GM12878 (cell line): Measurements from ENCODE around the gene THSD4. TPM values are rescaled to one million over a fixed set of nuclear protein-coding genes. Genes with fewer than 3 reads are reported as not detected.

Source experiments
- ATAC-seq: fragments of 200-7000 bp; cut with Tn5 transposase; 3 replicates; pipeline ENCODE4 v1.9.1; 2020; ENCODE audit warnings: mild to moderate bottlenecking, moderate library complexity
- BruUV-seq: library from RNA; stranded (reverse); fragments of 400-500 nt; replicated peaks from 2 replicates; lab custom pipeline; 2021; lab: Mats Ljungman, UMichigan
- CTCF ChIA-PET: fragments of 300-600 bp; sonication (Branson Sonifier 250); formaldehyde crosslinking; extraction: SDS; loops from one replicate; lab custom pipeline; 2021; ENCODE audit warnings: inconsistent platforms; lab: Yijun Ruan, JAX
- POLR2A ChIA-PET: fragments of 350-600 bp; formaldehyde crosslinking; extraction: SDS; loops from one replicate; lab custom pipeline; 2021; ENCODE audit warnings: inconsistent platforms; lab: Charles Lee
- RAD21 ChIA-PET: fragments of 300-600 bp; sonication (Branson Sonifier 250); formaldehyde crosslinking; loops from one replicate; lab custom pipeline; 2023; ENCODE audit warnings: antibody characterized with exemption; ENCODE audit not compliant: unreplicated experiment; lab: Charles Lee
- SMC1A ChIA-PET: fragments of 300-600 bp; sonication (Branson Sonifier 250); formaldehyde crosslinking; loops from one replicate; lab custom pipeline; 2023; ENCODE audit not compliant: unreplicated experiment, uncharacterized antibody; lab: Charles Lee
- DNase-seq: peaks from one replicate; pipeline ENCODE4 v3.0.0-alpha.2; 2011; ENCODE audit warnings: low read depth, low spot score
- FAIRE-seq: peaks from 3 replicates; lab custom pipeline; 2011; peaks lifted over from hg19 to GRCh38; lab: Jason Lieb, UNC
- H2AFZ ChIP-seq: 2 replicates; pipeline ENCODE4 v1.6.0; 2011; ENCODE audit warnings: low read depth, low read length, control low read depth; ENCODE audit not compliant: control insufficient read depth
- H3K27ac ChIP-seq: 2 replicates; pipeline ENCODE4 v1.5.1; 2011; ENCODE audit warnings: control low read depth; ENCODE audit not compliant: control insufficient read depth, insufficient read depth
- H3K27me3 ChIP-seq, 2 experiments: replicated peaks in 1 of 2; 2 replicates each; pipeline versions ENCODE4 v1.6.0 to v1.6.1; 2011; ENCODE audit warnings: low read length in 1 of 2; ENCODE audit not compliant: control insufficient read depth in 2 of 2, insufficient read depth in 2 of 2
- H3K36me3 ChIP-seq, 2 experiments: 2 replicates each; pipeline ENCODE4 v1.5.1; 2011; ENCODE audit warnings: low read length in 1 of 2; ENCODE audit not compliant: control insufficient read depth in 2 of 2, insufficient read depth in 2 of 2
- H3K4me1 ChIP-seq: 2 replicates; pipeline ENCODE4 v1.6.1; 2011; ENCODE audit warnings: mild to moderate bottlenecking, low read length, moderate library complexity, mixed read lengths; ENCODE audit not compliant: control insufficient read depth, insufficient read depth
- H3K4me2 ChIP-seq: 2 replicates; pipeline ENCODE4 v1.6.0; 2011; ENCODE audit warnings: control low read depth; ENCODE audit not compliant: control insufficient read depth, insufficient read depth
- H3K4me3 ChIP-seq: fragments of 200-600 bp; sonication (generic); 2 replicates; pipeline ENCODE4 v1.5.1; 2016
- H3K79me2 ChIP-seq: 2 replicates; pipeline ENCODE4 v1.6.0; 2011; ENCODE audit warnings: low read length; ENCODE audit not compliant: control insufficient read depth, insufficient read depth
- H3K9ac ChIP-seq: 2 replicates; pipeline ENCODE4 v1.8.0; 2011; ENCODE audit warnings: low read length, control low read depth, mixed read lengths; ENCODE audit not compliant: control insufficient read depth, insufficient read depth
- H3K9me3 ChIP-seq: replicated peaks from 3 replicates; pipeline ENCODE4 v1.5.1; 2011; ENCODE audit warnings: mild to moderate bottlenecking, low read length; ENCODE audit not compliant: control insufficient read depth, insufficient read depth
- H4K20me1 ChIP-seq: 2 replicates; pipeline ENCODE4 v1.6.0; 2011; ENCODE audit not compliant: control insufficient read depth, insufficient read depth
- CBFB ChIP-seq: IDR thresholded peaks from 2 replicates; pipeline ENCODE4 v1.6.1; 2016; ENCODE audit warnings: antibody characterized with exemption, low read depth
- ETV6 ChIP-seq, 2 experiments: fragments of 450-650 bp in 1 of 2; IDR thresholded peaks in 1 of 2; conservative IDR thresholded peaks in 1 of 2; 2 replicates each; pipeline ENCODE4 v1.6.1; 2014; ENCODE audit warnings: antibody characterized with exemption in 1 of 2, borderline replicate concordance in 1 of 2, low read depth in 1 of 2, mild to moderate bottlenecking in 1 of 2, moderate library complexity in 1 of 2
- HDGF ChIP-seq: fragments of 450-650 bp; IDR thresholded peaks from 2 replicates; pipeline ENCODE4 v1.6.1; 2016; ENCODE audit warnings: antibody characterized with exemption
- KDM1A ChIP-seq: fragments of 200-600 bp; sonication (generic); IDR thresholded peaks from 2 replicates; pipeline ENCODE4 v1.6.1; 2016; ENCODE audit warnings: borderline replicate concordance
- MTA2 ChIP-seq: fragments of 450-650 bp; IDR thresholded peaks from 2 replicates; pipeline ENCODE4 v1.6.1; 2016; ENCODE audit warnings: low read depth, mild to moderate bottlenecking, moderate library complexity
- MTA3 ChIP-seq: IDR thresholded peaks from 2 replicates; pipeline ENCODE4 v1.6.1; 2012; ENCODE audit warnings: low read length, inconsistent platforms, borderline replicate concordance
- NBN ChIP-seq: fragments of 450-650 bp; IDR thresholded peaks from 2 replicates; pipeline ENCODE4 v1.6.1; 2016
- NFIC ChIP-seq: IDR thresholded peaks from 2 replicates; pipeline ENCODE4 v1.6.1; 2012; ENCODE audit warnings: low read depth, mild to moderate bottlenecking, inconsistent platforms, low read length, moderate library complexity
- PBX3 ChIP-seq: IDR thresholded peaks from 2 replicates; pipeline ENCODE4 v1.6.1; 2011; ENCODE audit warnings: mild to moderate bottlenecking, low read depth, low read length, moderate library complexity; ENCODE audit not compliant: insufficient replicate concordance
- POU2F2 ChIP-seq: IDR thresholded peaks from 3 replicates; pipeline ENCODE4 v1.6.1; 2011; ENCODE audit warnings: low read depth, mild to moderate bottlenecking, low read length, borderline replicate concordance
- RBBP5 ChIP-seq: fragments of 200-600 bp; sonication (generic); conservative IDR thresholded peaks from 2 replicates; pipeline ENCODE4 v1.6.1; 2016
- RELA ChIP-seq: fragments of 450-650 bp; IDR thresholded peaks from 2 replicates; pipeline ENCODE4 v1.8.0; 2014; ENCODE audit warnings: borderline replicate concordance; ENCODE audit not compliant: partially characterized antibody
- SMARCA5 ChIP-seq: fragments of 450-650 bp; IDR thresholded peaks from 2 replicates; pipeline ENCODE4 v1.6.1; 2017; ENCODE audit warnings: mild to moderate bottlenecking
- SREBF1 ChIP-seq: IDR thresholded peaks from 2 replicates; pipeline ENCODE4 v1.6.1; 2012; ENCODE audit warnings: mild to moderate bottlenecking, low read length
- TARDBP ChIP-seq: IDR thresholded peaks from 2 replicates; pipeline ENCODE4 v1.6.1; 2016; ENCODE audit warnings: borderline replicate concordance
- ZZZ3 ChIP-seq: IDR thresholded peaks from 2 replicates; pipeline ENCODE4 v1.6.1; 2011; ENCODE audit warnings: low read depth; ENCODE audit not compliant: control insufficient read depth, insufficient read length
- in situ Hi-C: fragments of 300-500 bp; cut with MboI; formaldehyde crosslinking; loops from 9 replicates; pipeline ENCODE4 v1.14.3; 2018; ENCODE audit warnings: mixed read lengths
- intact Hi-C: fragments of 100-400 bp; cut with micrococcal nuclease; formaldehyde crosslinking; loops from one replicate; pipeline ENCODE4 v1.14.2; 2022; ENCODE audit not compliant: unreplicated experiment
- polyA plus RNA-seq, 11 experiments: library from polyadenylated mRNA; depleted of rRNA in 4 of 11; unstranded in 6 of 11; stranded (reverse) in 5 of 11; fragments of >200 nt; fragmentation: Nextera tagmentation in 4 of 11; fragmentation: Illumina TruSeq in 1 of 11; extraction: Ambion mirVana in 4 of 11; extraction: Trizol in 1 of 11; gene quantifications; 1 replicate in 1 of 11; 2 replicates in 10 of 11; pipeline versions ENCODE4 v1.2.1 to v1.2.3, GENCODE V29; 2011 to 2016; ENCODE audit warnings: inconsistent platforms in 2 of 11, missing spikeins in 2 of 11, low read depth in 1 of 11
- total RNA-seq, 4 experiments: library from RNA; depleted of rRNA in 3 of 4; stranded (reverse); fragments of >200 nt in 3 of 4; fragmentation: Illumina TruSeq in 1 of 4; extraction: Trizol in 1 of 4; gene quantifications; 2 replicates each; pipeline versions ENCODE4 v1.2.1 to v1.2.3, GENCODE V29; 2013 to 2021

THSD4 gene
- total and polyA plus RNA-seq, 10 of the 15 experiments (the other 5 are each of a cell fraction or from before 2014, with no cell fraction given) = 0.04 to 0.13 (median 0.05) TPM; not detected in 7

- H3K27ac ChIP-seq = no peak overlapping the region
- DNase-seq (no peak), ATAC-seq (no peak), FAIRE-seq (no peak)
- H3K36me3 ChIP-seq = no peaks in the 10 kb centered on the region
- ChIA-PET CTCF (interaction anchor here (1.0 to 4.2 kb wide), 3 partner anchors 11 to 26 kb away, joined by 3 to 33 read pairs (median 4); no protein-coding TSS in a partner anchor), POLR2A (no interaction called here), RAD21 (no interaction called here), SMC1A (interaction anchor here (1.1 to 1.3 kb wide), 2 partner anchors 11 to 319 kb away, joined by 3 read pairs; no protein-coding TSS in a partner anchor)
- in situ Hi-C loops (no loop called here), intact Hi-C loops (no loop called here)
- no peak for TF ChIP-seq POU2F2
- TF ChIP-seq TARDBP = no peak
- TF ChIP-seq HDGF = no peak
- no peak for TF ChIP-seq NBN
- no peak for TF ChIP-seq PBX3
- no peak for TF ChIP-seq RELA
- TF ChIP-seq ETV6 (conservative IDR thresholded peaks at IDR 0.05 in 1 of 2, IDR thresholded peaks at IDR 0.05 in 1 of 2; ENCODE audit: borderline replicate concordance in 1 of 2, low read depth in 1 of 2) = no peak
- TF ChIP-seq SREBF1 = no peak
- TF ChIP-seq RBBP5 = no peak
- TF ChIP-seq MTA2 = no peak
- no peak for TF ChIP-seq NFIC
- no peak for TF ChIP-seq MTA3
- TF ChIP-seq CBFB = no peak
- no peak for TF ChIP-seq KDM1A
- no peak for TF ChIP-seq SMARCA5
- no peak for TF ChIP-seq ZZZ3
- H3K4me2 ChIP-seq = no peak overlapping the region
- no peaks in the 10 kb centered on the region; a peak in 2 of 4 replicates for H3K27me3 ChIP-seq
- H2AFZ ChIP-seq = no peak overlapping the region
- H3K79me2 ChIP-seq = no peaks in the 10 kb centered on the region
- H3K4me1 ChIP-seq = no peaks in the 10 kb centered on the region
- no peaks in the 10 kb centered on the region for H3K9me3 ChIP-seq
- no peaks in the 10 kb centered on the region for H4K20me1 ChIP-seq
- no TSS peak for BruUV-seq
- H3K9ac ChIP-seq = no peak overlapping the region
- H3K4me3 ChIP-seq = no peak overlapping the region
Observed at GRCh38 chr15:71754660-71755059, 639.4 kb downstream of the THSD4 start.
